ENCODE data around the gene PRND. TPM values are rescaled to one million over a fixed set of nuclear protein-coding genes. Genes with fewer than 3 reads are reported as not detected.

The PRND gene
- total RNA-seq, 4 donors from 2014 or later, result 1.0 to 14.9 (median 1.8) TPM; not detected in 1

GRCh38 chr20:4724459-4725262 is 3.0 kb downstream of the PRND start:
- H3K9me3 ChIP-seq, result no peaks in the 10 kb centered on the region
- no peak for DNase-seq
- H3K27ac ChIP-seq, result no peak overlapping the region
- intact Hi-C loops (cut with DNase I; ENCODE audit: low total_unique reads), result no loop called here
- no peaks in the 10 kb centered on the region for H3K27me3 ChIP-seq
- H3K36me3 ChIP-seq, result no peaks in the 10 kb centered on the region
- peaks cover 0 to 8% of the 10 kb centered on the region in 2 donors for H3K4me1 ChIP-seq
- TF ChIP-seq POLR2A (IDR thresholded peaks at IDR 0.05) (no peak), CTCF (IDR thresholded peaks at IDR 0.05) (no peak)
- H3K4me3 ChIP-seq, result no peak overlapping the region

GRCh38 chr20:4725263-4725550 is 3.5 kb downstream of the PRND start:
- Histone ChIP-seq H3K27ac (no peak overlapping the region), H3K4me1 (peaks cover 0 to 7% of the 10 kb centered on the region in 2 donors), H3K4me3 (no peak overlapping the region), H3K27me3 (no peaks in the 10 kb centered on the region), H3K36me3 (no peaks in the 10 kb centered on the region), H3K9me3 (no peaks in the 10 kb centered on the region)
- DNase-seq, result no peak
- TF ChIP-seq POLR2A (IDR thresholded peaks at IDR 0.05) (no peak), CTCF (IDR thresholded peaks at IDR 0.05) (no peak)
- intact Hi-C loops (cut with DNase I; ENCODE audit: low total_unique reads), result no loop called here

GRCh38 chr20:4726710-4727397 is 5.1 kb downstream of the PRND start:
- intact Hi-C loops (cut with DNase I; ENCODE audit: low total_unique reads), result no loop called here
- DNase-seq, result peak in 1 of 2 donors; percentile 35
- Histone ChIP-seq H3K9me3 (no peaks in the 10 kb centered on the region), H3K27ac (peak overlapping the region; percentile 7 to 28), H3K27me3 (no peaks in the 10 kb centered on the region), H3K4me3 (peak overlapping the region in 1 of 2 donors; percentile 17), H3K36me3 (no peaks in the 10 kb centered on the region), H3K4me1 (no peaks in the 10 kb centered on the region)
- no peak for TF ChIP-seq POLR2A (IDR thresholded peaks at IDR 0.05)
- TF ChIP-seq CTCF (IDR thresholded peaks at IDR 0.05), result no peak

- no peak for TF ChIP-seq CTCF (IDR thresholded peaks at IDR 0.05)
- TF ChIP-seq POLR2A (IDR thresholded peaks at IDR 0.05), result no peak
- Histone ChIP-seq H3K27me3 (no peaks in the 10 kb centered on the region), H3K36me3 (no peaks in the 10 kb centered on the region), H3K4me1 (no peaks in the 10 kb centered on the region), H3K9me3 (no peaks in the 10 kb centered on the region), H3K27ac (no peak overlapping the region), H3K4me3 (no peak overlapping the region)
- no peak for DNase-seq
- intact Hi-C loops (cut with DNase I; ENCODE audit: low total_unique reads), result no loop called here
These were observed 6.5 kb downstream of the PRND start for GRCh38 chr20:4728120-4728760.

GRCh38 chr20:4729265-4729664 is 7.6 kb downstream of the PRND start:
- Histone ChIP-seq H3K9me3 (no peaks in the 10 kb centered on the region), H3K4me3 (no peak overlapping the region), H3K36me3 (no peaks in the 10 kb centered on the region), H3K27me3 (no peaks in the 10 kb centered on the region), H3K27ac (no peak overlapping the region), H3K4me1 (no peaks in the 10 kb centered on the region)
- intact Hi-C loops (cut with DNase I; ENCODE audit: low total_unique reads), result no loop called here
- no peak for TF ChIP-seq CTCF (IDR thresholded peaks at IDR 0.05)
- TF ChIP-seq POLR2A (IDR thresholded peaks at IDR 0.05), result no peak
- DNase-seq, result no peak
